Naive thymus-derived CD4-positive, alpha-beta T cell (primary cell): ENCODE data around the gene EIF4E1B. TPM values are rescaled to one million over a fixed set of nuclear protein-coding genes. Genes with fewer than 3 reads are reported as not detected.

Source experiments
- ATAC-seq: fragments of 150-1000 bp; cut with Tn5 transposase; 2 replicates; pipeline ENCODE4 v1.10.0; 2021; ENCODE audit warnings: mild to moderate bottlenecking, moderate library complexity
- CTCF ChIA-PET: fragments of 350-600 bp; sonication (Branson Sonifier 250); formaldehyde crosslinking; loops from one replicate; lab custom pipeline; 2021; ENCODE audit warnings: antibody characterized with exemption; lab: Charles Lee
- POLR2A ChIA-PET: fragments of 350-600 bp; sonication (Branson Sonifier 250); formaldehyde crosslinking; loops from one replicate; lab custom pipeline; 2021; ENCODE audit warnings: antibody characterized with exemption, inconsistent platforms; lab: Charles Lee
- DNase-seq, 9 donors: peaks; one replicate each; pipeline versions ENCODE4 v3.0.0 to v3.0.0-alpha.2; 2020 to 2022; ENCODE audit warnings: mixed read lengths in 1 of 9
- H3K27ac ChIP-seq: one replicate; pipeline ENCODE4 v1.7.0; 2013; ENCODE audit warnings: mild to moderate bottlenecking, low read depth, low read length, moderate library complexity
- H3K27me3 ChIP-seq, 2 donors: one replicate each; pipeline ENCODE4 v1.7.0; 2013; ENCODE audit warnings: low read length in 2 of 2, mild to moderate bottlenecking in 2 of 2, moderate library complexity in 2 of 2; ENCODE audit not compliant: control insufficient read depth in 2 of 2, insufficient read depth in 2 of 2
- H3K36me3 ChIP-seq, 3 experiments: 1 replicate in 2 of 3; 2 replicates in 1 of 3; pipeline ENCODE4 v1.7.0; 2013; ENCODE audit warnings: low read length in 3 of 3, mild to moderate bottlenecking in 3 of 3, moderate library complexity in 1 of 3; ENCODE audit not compliant: insufficient read depth in 3 of 3, control insufficient read depth in 2 of 3
- H3K4me1 ChIP-seq, 2 donors: one replicate each; pipeline ENCODE4 v1.7.0; 2013; ENCODE audit warnings: low read length in 2 of 2, mild to moderate bottlenecking in 2 of 2, moderate library complexity in 1 of 2; ENCODE audit not compliant: control insufficient read depth in 2 of 2, insufficient read depth in 2 of 2
- H3K4me3 ChIP-seq: 2 replicates; pipeline ENCODE4 v1.7.0; 2013; ENCODE audit warnings: mild to moderate bottlenecking, low read length
- H3K9me3 ChIP-seq, 3 experiments: 1 replicate in 2 of 3; 2 replicates in 1 of 3; pipeline ENCODE4 v1.7.0; 2013; ENCODE audit warnings: low read length in 3 of 3; ENCODE audit not compliant: control insufficient read depth in 2 of 3
- H3K27ac Mint-ChIP-seq, 9 donors: one replicate each; pipeline ENCODE4 v1.8.0; 2020 to 2022; ENCODE audit warnings: mixed read lengths in 9 of 9, mild to moderate bottlenecking in 8 of 9, moderate library complexity in 5 of 9, inconsistent platforms in 2 of 9
- H3K27me3 Mint-ChIP-seq, 5 donors: one replicate each; pipeline ENCODE4 v1.8.0; 2021 to 2022; ENCODE audit warnings: mixed read lengths in 5 of 5, mild to moderate bottlenecking in 1 of 5
- H3K36me3 Mint-ChIP-seq, 5 donors: one replicate each; pipeline ENCODE4 v1.8.0; 2020 to 2022; ENCODE audit warnings: mixed read lengths in 5 of 5, mild to moderate bottlenecking in 3 of 5, inconsistent platforms in 1 of 5
- H3K4me1 Mint-ChIP-seq, 7 donors: one replicate each; pipeline ENCODE4 v1.8.0; 2020 to 2022; ENCODE audit warnings: mixed read lengths in 7 of 7, mild to moderate bottlenecking in 3 of 7, inconsistent platforms in 1 of 7
- H3K4me3 Mint-ChIP-seq, 10 donors: one replicate each; pipeline ENCODE4 v1.8.0; 2020 to 2022; ENCODE audit warnings: mild to moderate bottlenecking in 10 of 10, mixed read lengths in 10 of 10, moderate library complexity in 6 of 10, inconsistent platforms in 2 of 10
- H3K9me3 Mint-ChIP-seq, 11 donors: one replicate each; pipeline ENCODE4 v1.8.0; 2020 to 2022; ENCODE audit warnings: mixed read lengths in 11 of 11, mild to moderate bottlenecking in 4 of 11, inconsistent platforms in 1 of 11, moderate library complexity in 1 of 11
- intact Hi-C, 2 donors: fragments of 100-400 bp; cut with micrococcal nuclease; formaldehyde crosslinking; loops; one replicate each; pipeline ENCODE4 v1.15.1; 2023
- polyA plus RNA-seq, 2 donors: library from polyadenylated mRNA; unstranded; fragments of 300-500 nt; fragmentation: Illumina TruSeq; gene quantifications; one replicate each; pipeline ENCODE4 v1.2.3, GENCODE V29; 2021
- total RNA-seq, 6 experiments: library from RNA in 5 of 6; stranded (reverse) in 5 of 6; gene quantifications; 1 replicate in 5 of 6; 2 replicates in 1 of 6; pipeline ENCODE4 v1.2.3 and lab custom pipeline; 2021 to 2026

Gene EIF4E1B
- total and polyA plus RNA-seq, 7 experiments from 2014 or later: not detected

DNA sequence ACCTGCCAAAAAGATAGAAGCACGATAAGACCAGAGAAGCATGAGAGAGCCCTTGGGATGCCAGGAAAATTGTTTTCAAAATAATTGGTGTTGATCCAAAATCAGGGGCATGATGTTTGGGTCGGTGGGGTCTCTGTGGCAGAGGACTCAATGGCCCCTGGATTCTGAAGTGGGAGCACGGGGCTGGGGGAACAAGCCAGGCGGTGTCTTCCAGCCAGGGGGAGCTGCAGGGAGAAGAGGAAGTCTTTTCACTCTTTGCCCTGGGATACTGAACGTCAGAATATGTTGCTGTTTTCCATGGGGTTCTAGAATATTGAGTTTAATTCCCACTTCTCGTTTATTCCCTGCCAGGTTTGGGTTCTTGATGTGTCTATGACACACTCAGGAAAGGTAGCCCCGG, 37.2 kb downstream of the EIF4E1B start:
- no peak for ATAC-seq
- no peaks in the 10 kb centered on the region for H3K36me3 ChIP-seq
- ChIA-PET CTCF (no interaction called here), POLR2A (no interaction called here)
- H3K9me3 ChIP-seq: no peaks in the 10 kb centered on the region
- Mint-ChIP-seq H3K36me3 (no peaks in the 10 kb centered on the region), H3K4me1 (peaks cover 0 to 4% (median 0%) of the 10 kb centered on the region in 7 donors), H3K27ac (no peak overlapping the region), H3K27me3 (peaks cover 6 to 42% (median 26%) of the 10 kb centered on the region in 5 donors), H3K9me3 (no peaks in the 10 kb centered on the region), H3K4me3 (no peak overlapping the region)
- no peak overlapping the region for H3K4me3 ChIP-seq
- DNase-seq: no peak
- intact Hi-C loops: loop anchor here in 1 of 2 donors (10.0 kb wide), 1 partner anchor 77 kb away; no protein-coding TSS in a partner anchor
- no peaks in the 10 kb centered on the region for H3K27me3 ChIP-seq
- no peak overlapping the region for H3K27ac ChIP-seq
- H3K4me1 ChIP-seq: no peaks in the 10 kb centered on the region

DNA sequence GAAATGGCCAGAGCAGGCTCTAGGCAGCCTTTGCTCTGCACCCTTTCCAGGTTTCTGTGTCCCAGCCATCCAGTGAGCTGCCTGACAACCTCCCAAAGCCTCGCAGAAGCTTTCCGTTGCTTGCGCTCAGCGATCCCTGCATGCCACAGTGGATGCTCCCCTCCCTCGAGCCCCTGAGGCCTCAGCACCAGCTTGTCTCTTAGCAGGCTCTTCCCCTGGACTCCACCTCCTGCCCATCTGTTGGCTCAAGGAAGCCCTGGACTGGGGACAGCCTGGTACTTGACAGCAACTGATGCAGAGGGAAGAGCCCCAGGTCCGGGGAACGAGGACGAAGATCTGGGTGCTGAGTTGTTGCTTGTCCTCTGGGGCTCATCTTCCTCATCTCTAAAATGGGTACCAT, 40.0 kb downstream of the EIF4E1B start:
- H3K27ac Mint-ChIP-seq: no peak overlapping the region
- peaks cover 0 to 3% (median 0%) of the 10 kb centered on the region in 7 donors for H3K4me1 Mint-ChIP-seq
- H3K36me3 ChIP-seq: no peaks in the 10 kb centered on the region
- H3K9me3 Mint-ChIP-seq: no peaks in the 10 kb centered on the region
- no peak overlapping the region for H3K4me3 Mint-ChIP-seq
- intact Hi-C loops: no loop called here
- peaks cover 7 to 35% (median 17%) of the 10 kb centered on the region in 5 donors for H3K27me3 Mint-ChIP-seq
- no peak overlapping the region for H3K4me3 ChIP-seq
- H3K27me3 ChIP-seq: no peaks in the 10 kb centered on the region
- POLR2A ChIA-PET: no interaction called here
- H3K9me3 ChIP-seq: no peaks in the 10 kb centered on the region
- no peak overlapping the region for H3K27ac ChIP-seq
- CTCF ChIA-PET: interaction anchor here (1.3 to 1.4 kb wide), 2 partner anchors 10 to 13 kb away, joined by 5 to 7 read pairs; no protein-coding TSS in a partner anchor
- H3K4me1 ChIP-seq: no peaks in the 10 kb centered on the region
- DNase-seq (no peak), ATAC-seq (no peak)
- no peaks in the 10 kb centered on the region for H3K36me3 Mint-ChIP-seq

DNA sequence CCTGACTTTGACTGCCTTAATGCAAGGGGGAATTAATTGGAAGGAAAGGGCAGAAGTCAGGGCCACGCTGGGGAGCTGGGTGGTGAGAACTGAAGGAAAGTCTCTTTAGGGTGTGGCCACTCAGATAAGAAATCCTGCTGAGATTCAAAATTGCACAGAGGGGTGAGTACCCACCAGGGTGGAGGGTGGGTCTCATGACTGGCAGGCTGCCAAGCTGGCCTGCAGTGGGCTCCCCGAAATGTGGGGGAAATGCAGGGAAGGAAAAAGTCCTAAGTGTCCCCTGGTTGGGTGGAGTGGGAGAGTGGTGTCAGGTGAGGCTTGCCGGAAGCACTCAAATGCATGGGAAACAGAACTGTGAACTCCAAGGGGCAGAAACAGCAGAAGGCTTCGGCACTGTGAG, 40.9 kb downstream of the EIF4E1B start:
- H3K36me3 ChIP-seq: no peaks in the 10 kb centered on the region
- Mint-ChIP-seq H3K36me3 (no peaks in the 10 kb centered on the region), H3K4me1 (peaks cover 0 to 3% (median 0%) of the 10 kb centered on the region in 7 donors), H3K27ac (no peak overlapping the region), H3K4me3 (no peak overlapping the region), H3K9me3 (no peaks in the 10 kb centered on the region), H3K27me3 (peaks cover 5 to 32% (median 17%) of the 10 kb centered on the region in 5 donors)
- ChIA-PET POLR2A (no interaction called here), CTCF (no interaction called here)
- H3K27me3 ChIP-seq: no peaks in the 10 kb centered on the region
- H3K9me3 ChIP-seq: no peaks in the 10 kb centered on the region
- H3K4me3 ChIP-seq: no peak overlapping the region
- no peaks in the 10 kb centered on the region for H3K4me1 ChIP-seq
- no peak for ATAC-seq
- DNase-seq: no peak
- no peak overlapping the region for H3K27ac ChIP-seq
- intact Hi-C loops: no loop called here

- Mint-ChIP-seq H3K27me3 (peaks cover 6 to 29% (median 19%) of the 10 kb centered on the region in 5 donors), H3K27ac (no peak overlapping the region), H3K9me3 (no peaks in the 10 kb centered on the region), H3K36me3 (no peaks in the 10 kb centered on the region), H3K4me1 (peaks cover 0 to 3% (median 0%) of the 10 kb centered on the region in 7 donors), H3K4me3 (no peak overlapping the region)
- ChIA-PET POLR2A (no interaction called here), CTCF (no interaction called here)
- ATAC-seq (no peak), DNase-seq (no peak)
- Histone ChIP-seq H3K9me3 (no peaks in the 10 kb centered on the region), H3K36me3 (no peaks in the 10 kb centered on the region), H3K27ac (no peak overlapping the region), H3K4me1 (no peaks in the 10 kb centered on the region), H3K27me3 (no peaks in the 10 kb centered on the region), H3K4me3 (no peak overlapping the region)
- intact Hi-C loops: no loop called here
Observed at GRCh38 chr5:176671890-176672747, 41.6 kb downstream of the EIF4E1B start.

DNA sequence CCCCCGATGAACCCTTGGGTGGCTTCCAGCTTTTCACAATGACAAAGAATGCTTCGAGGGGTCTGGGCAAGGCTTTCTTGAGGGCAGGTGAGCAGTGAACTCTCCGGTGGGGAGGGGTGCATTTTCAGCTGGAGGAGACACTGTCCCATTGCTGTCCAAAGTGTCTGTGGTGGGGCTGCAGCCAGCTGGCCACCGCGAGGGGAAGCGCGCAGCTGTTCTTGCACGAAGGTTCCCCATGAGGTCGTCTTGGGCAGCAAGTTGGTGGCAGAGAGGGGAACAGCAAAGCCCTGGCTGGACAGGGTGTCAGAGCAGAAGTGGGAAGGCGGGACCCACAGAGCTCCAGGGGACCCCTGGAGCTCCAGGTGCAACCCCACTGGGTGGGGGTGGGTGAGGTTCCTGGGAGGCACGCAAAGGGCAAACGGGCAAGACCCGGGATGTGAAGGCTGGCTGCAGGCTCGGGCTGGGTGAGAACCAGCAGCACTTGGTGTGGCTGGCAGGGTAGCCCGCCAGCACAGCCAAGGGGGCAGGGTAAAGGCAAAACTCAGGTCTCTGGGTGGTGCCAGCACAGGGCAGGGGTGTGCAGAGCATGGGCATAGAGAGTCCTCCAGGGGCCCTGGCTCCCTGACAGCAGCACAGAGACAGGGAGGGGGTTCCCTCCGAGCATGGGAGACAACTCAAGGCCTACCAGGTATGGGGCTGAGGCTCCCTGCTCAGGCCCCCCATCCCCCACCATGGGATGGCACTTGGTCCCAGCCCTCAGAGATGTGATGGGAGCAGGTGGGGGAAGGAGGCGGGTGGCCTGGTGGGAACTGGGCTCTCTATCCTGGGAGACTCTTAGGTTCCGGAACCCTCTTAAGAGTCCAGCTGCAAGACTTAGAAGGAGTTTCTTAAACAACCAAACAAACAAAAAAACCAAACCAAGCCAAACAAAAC, 43.4 kb downstream of the EIF4E1B start:
- H3K4me3 Mint-ChIP-seq: no peak overlapping the region
- H3K4me1 ChIP-seq: no peaks in the 10 kb centered on the region
- H3K27me3 ChIP-seq: no peaks in the 10 kb centered on the region
- peaks cover 0 to 5% (median 0%) of the 10 kb centered on the region in 7 donors for H3K4me1 Mint-ChIP-seq
- no peak overlapping the region for H3K27ac ChIP-seq
- H3K9me3 Mint-ChIP-seq: no peaks in the 10 kb centered on the region
- ATAC-seq (no peak), DNase-seq (no peak)
- CTCF ChIA-PET: interaction anchor here (0.6 kb wide), 1 partner anchor 1755 kb away, joined by 3 read pairs; no protein-coding TSS in a partner anchor
- no peaks in the 10 kb centered on the region for H3K36me3 Mint-ChIP-seq
- peaks cover 22 to 36% (median 26%) of the 10 kb centered on the region in 5 donors for H3K27me3 Mint-ChIP-seq
- POLR2A ChIA-PET: no interaction called here
- H3K4me3 ChIP-seq: no peak overlapping the region
- H3K36me3 ChIP-seq: no peaks in the 10 kb centered on the region
- no peaks in the 10 kb centered on the region for H3K9me3 ChIP-seq
- intact Hi-C loops: no loop called here
- H3K27ac Mint-ChIP-seq: no peak overlapping the region

GRCh38 chr5:176674799-176675198, 44.3 kb downstream of the EIF4E1B start:
- H3K36me3 ChIP-seq: no peaks in the 10 kb centered on the region
- Mint-ChIP-seq H3K36me3 (no peaks in the 10 kb centered on the region), H3K4me3 (no peak overlapping the region), H3K27me3 (peaks cover 30 to 44% (median 34%) of the 10 kb centered on the region in 5 donors), H3K4me1 (peaks cover 0 to 8% (median 0%) of the 10 kb centered on the region in 7 donors), H3K27ac (no peak overlapping the region), H3K9me3 (no peaks in the 10 kb centered on the region)
- H3K4me1 ChIP-seq: no peaks in the 10 kb centered on the region
- CTCF ChIA-PET: no interaction called here
- H3K4me3 ChIP-seq: no peak overlapping the region
- no peak for ATAC-seq
- POLR2A ChIA-PET: no interaction called here
- no peak for DNase-seq
- H3K27me3 ChIP-seq: no peaks in the 10 kb centered on the region
- no peaks in the 10 kb centered on the region for H3K9me3 ChIP-seq
- no peak overlapping the region for H3K27ac ChIP-seq
- intact Hi-C loops: no loop called here
